Ammon's horn (tissue), 1 donor: ENCODE data around the gene NCOA7.

Experiments
- DNase-seq: peaks from one replicate; pipeline ENCODE4 v3.0.0-alpha.2; 2016; ENCODE audit warnings: low spot score

Gene NCOA7

DNA sequence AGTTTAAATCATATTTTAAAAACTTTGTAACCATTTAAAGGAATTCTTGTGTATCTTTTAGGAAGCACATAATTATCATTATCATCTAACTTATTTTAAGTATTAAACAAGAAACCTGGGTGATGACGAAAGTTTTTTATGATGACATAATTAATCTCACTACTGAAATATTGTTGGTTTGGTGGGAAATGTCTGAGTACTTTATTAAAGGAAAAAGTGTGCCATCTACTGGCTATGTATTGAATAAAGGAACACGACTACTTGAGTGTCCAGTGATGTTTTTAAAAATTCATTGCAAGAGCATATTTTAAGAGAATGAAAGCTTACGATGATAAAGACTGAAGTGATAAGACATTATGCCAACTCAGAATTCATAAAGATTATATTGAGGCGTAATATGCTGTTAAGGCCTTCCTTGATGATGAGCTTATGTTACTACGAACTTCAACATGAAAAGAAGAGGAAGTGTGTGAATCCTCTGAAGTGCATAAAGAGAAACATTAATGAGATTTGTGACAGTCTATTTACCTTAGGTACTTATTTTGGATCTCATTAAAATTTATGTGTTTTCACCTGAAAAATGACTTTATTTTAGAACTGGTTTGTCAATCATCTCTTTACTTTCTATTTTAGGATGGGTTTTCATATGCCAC lies 183.6 kb downstream of the NCOA7 start:
- DNase-seq: peak; percentile 49

DNA sequence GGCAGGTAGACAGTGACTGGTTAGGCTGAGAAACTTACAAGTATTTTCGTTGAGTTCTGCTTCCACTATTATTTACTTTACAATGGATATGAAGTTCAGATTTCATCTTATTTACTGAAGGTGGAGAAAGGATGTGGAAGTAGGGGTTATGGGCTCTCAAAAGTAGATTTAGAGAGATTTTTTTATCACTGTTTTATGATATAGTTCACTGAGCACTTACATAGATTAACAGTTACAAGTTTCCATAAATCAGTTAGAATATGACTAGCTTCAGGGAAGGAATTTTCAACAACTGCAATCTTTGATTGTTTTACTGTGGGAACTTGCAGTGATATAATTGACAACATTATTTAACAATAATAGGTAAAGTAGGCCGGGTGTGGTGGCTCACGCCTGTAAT lies 188.3 kb downstream of the NCOA7 start:
- no peak for DNase-seq
